WTC11 (cell line): ENCODE data around the gene PM20D2. TPM values are rescaled to one million over a fixed set of nuclear protein-coding genes. Genes with fewer than 3 reads are reported as not detected.

ENCODE experiments used
- ATAC-seq: fragments of 200-7000 bp; cut with Tn5 transposase; 2 replicates; pipeline ENCODE4 v1.10.0; 2021; ENCODE audit warnings: mild to moderate bottlenecking, moderate library complexity
- CTCF ChIA-PET: fragments of 300-600 bp; sonication (Branson Sonifier 250); formaldehyde crosslinking; loops from one replicate; lab custom pipeline; 2021; ENCODE audit warnings: antibody characterized with exemption; lab: Charles Lee
- POLR2A ChIA-PET: fragments of 350-600 bp; sonication (Branson Sonifier 250); formaldehyde crosslinking; loops from one replicate; lab custom pipeline; 2021; ENCODE audit warnings: antibody characterized with exemption; lab: Charles Lee
- DNase-seq: peaks from one replicate; pipeline ENCODE4 v3.0.0; 2021; ENCODE audit warnings: low spot score
- H3K27ac Mint-ChIP-seq: 2 replicates; pipeline ENCODE4 v1.8.0; 2021; ENCODE audit warnings: mixed read lengths
- H3K27me3 Mint-ChIP-seq: 2 replicates; pipeline ENCODE4 v1.8.0; 2021; ENCODE audit warnings: low read depth, mild to moderate bottlenecking, moderate library complexity, mixed read lengths
- H3K36me3 Mint-ChIP-seq: 2 replicates; pipeline ENCODE4 v1.8.0; 2021; ENCODE audit warnings: mixed read lengths
- H3K4me1 Mint-ChIP-seq: 2 replicates; pipeline ENCODE4 v1.8.0; 2022; ENCODE audit warnings: mixed read lengths
- H3K4me3 Mint-ChIP-seq: 2 replicates; pipeline ENCODE4 v1.8.0; 2021; ENCODE audit warnings: mild to moderate bottlenecking, moderate library complexity, mixed read lengths
- H3K9me3 Mint-ChIP-seq: 2 replicates; pipeline ENCODE4 v1.8.0; 2021; ENCODE audit warnings: mixed read lengths
- CREM ChIP-seq: sonication (generic); formaldehyde crosslinking; IDR thresholded peaks from 2 replicates; pipeline ENCODE4 v1.8.1; 2022; ENCODE audit warnings: mild to moderate bottlenecking, missing genetic modification reagents, moderate library complexity
- ELF4 ChIP-seq: sonication (generic); formaldehyde crosslinking; IDR thresholded peaks from 2 replicates; pipeline ENCODE4 v1.8.1; 2022; ENCODE audit warnings: low read depth, mild to moderate bottlenecking, moderate library complexity, missing genetic modification reagents
- IRF2 ChIP-seq: sonication (generic); formaldehyde crosslinking; IDR thresholded peaks from 2 replicates; pipeline ENCODE4 v1.8.0; 2022; ENCODE audit warnings: low read depth, missing genetic modification reagents, borderline replicate concordance
- KAT7 ChIP-seq: sonication (generic); formaldehyde crosslinking; IDR thresholded peaks from 2 replicates; pipeline ENCODE4 v1.8.1; 2023; ENCODE audit warnings: missing genetic modification reagents, mild to moderate bottlenecking, borderline replicate concordance
- MYBL2 ChIP-seq: sonication (generic); formaldehyde crosslinking; IDR thresholded peaks from 2 replicates; pipeline ENCODE4 v1.8.1; 2023; ENCODE audit warnings: mild to moderate bottlenecking, moderate library complexity, missing genetic modification reagents
- NFE2L1 ChIP-seq: sonication (generic); formaldehyde crosslinking; IDR thresholded peaks from 2 replicates; pipeline ENCODE4 v1.8.1; 2023; ENCODE audit warnings: missing genetic modification reagents
- NFYB ChIP-seq: sonication (generic); formaldehyde crosslinking; conservative IDR thresholded peaks from 2 replicates; pipeline ENCODE4 v1.8.0; 2022; ENCODE audit warnings: low read depth, missing genetic modification reagents
- NR2C2 ChIP-seq: sonication (generic); formaldehyde crosslinking; IDR thresholded peaks from 2 replicates; pipeline ENCODE4 v1.8.0; 2022; ENCODE audit warnings: mild to moderate bottlenecking, missing genetic modification reagents
- OVOL2 ChIP-seq: fragments of 250-450 bp; sonication (Bioruptor Pico); IDR thresholded peaks from 2 replicates; pipeline ENCODE4 v1.9.0; 2021; ENCODE audit warnings: mild to moderate bottlenecking, borderline replicate concordance
- SOX15 ChIP-seq: fragments of 250-450 bp; sonication (Bioruptor Pico); IDR thresholded peaks from 2 replicates; pipeline ENCODE4 v1.9.0; 2021; ENCODE audit warnings: mild to moderate bottlenecking
- SP1 ChIP-seq: sonication (generic); formaldehyde crosslinking; conservative IDR thresholded peaks from 2 replicates; pipeline ENCODE4 v1.8.1; 2022; ENCODE audit warnings: missing genetic modification reagents
- TP53 ChIP-seq: sonication (generic); formaldehyde crosslinking; IDR thresholded peaks from 2 replicates; pipeline ENCODE4 v1.8.1; 2023; ENCODE audit warnings: mild to moderate bottlenecking, missing genetic modification reagents
- ZBTB21 ChIP-seq: sonication (generic); formaldehyde crosslinking; IDR thresholded peaks from 2 replicates; pipeline ENCODE4 v1.8.1; 2023; ENCODE audit warnings: mild to moderate bottlenecking, missing genetic modification reagents, borderline replicate concordance
- ZNF219 ChIP-seq: sonication (generic); formaldehyde crosslinking; IDR thresholded peaks from 2 replicates; pipeline ENCODE4 v1.8.0; 2023; ENCODE audit warnings: missing genetic modification reagents, mild to moderate bottlenecking, borderline replicate concordance
- ZNF396 ChIP-seq: fragments of 250-450 bp; sonication (Bioruptor Pico); IDR thresholded peaks from 2 replicates; pipeline ENCODE4 v1.8.0; 2021; ENCODE audit warnings: mild to moderate bottlenecking, moderate library complexity, borderline replicate concordance
- ZNF423 ChIP-seq: fragments of 250-450 bp; sonication (Bioruptor Pico); IDR thresholded peaks from 2 replicates; pipeline ENCODE4 v2.1.2; 2022; ENCODE audit warnings: mild to moderate bottlenecking, moderate library complexity
- total RNA-seq: library from RNA; stranded (reverse); gene quantifications from 3 replicates; pipeline ENCODE4 v1.2.3, GENCODE V29; 2021
- TF ChIP-seq, protein P1 (sequence below): sonication (generic); formaldehyde crosslinking; IDR thresholded peaks from 2 replicates; pipeline ENCODE4 v1.8.1; 2022; ENCODE audit warnings: low read depth, mild to moderate bottlenecking, moderate library complexity, missing genetic modification reagents, borderline replicate concordance
- TF ChIP-seq, protein P2 (sequence below): fragments of 250-450 bp; sonication (Bioruptor Pico); IDR thresholded peaks from 2 replicates; pipeline ENCODE4 v1.9.0; 2021; ENCODE audit warnings: mild to moderate bottlenecking, borderline replicate concordance
- TF ChIP-seq, protein P3 (sequence below): sonication (generic); formaldehyde crosslinking; IDR thresholded peaks from 2 replicates; pipeline ENCODE4 v1.8.1; 2023; ENCODE audit warnings: mild to moderate bottlenecking, missing genetic modification reagents
- TF ChIP-seq, protein P4 (sequence below): sonication (generic); formaldehyde crosslinking; IDR thresholded peaks from 2 replicates; pipeline ENCODE4 v1.8.0; 2023; ENCODE audit warnings: mild to moderate bottlenecking, missing genetic modification reagents
- TF ChIP-seq, protein P5 (sequence below): fragments of 250-450 bp; sonication (Bioruptor Pico); IDR thresholded peaks from 2 replicates; pipeline ENCODE4 v1.9.0; 2021; ENCODE audit warnings: moderate library complexity, mild to moderate bottlenecking, inconsistent platforms, borderline replicate concordance
- TF ChIP-seq, protein P6 (sequence below): fragments of 250-450 bp; sonication (Bioruptor Pico); IDR thresholded peaks from 2 replicates; pipeline ENCODE4 v2.1.2; 2022; ENCODE audit warnings: mild to moderate bottlenecking, moderate library complexity

Gene PM20D2
- total RNA-seq, 1 experiment from 2014 or later = 4.9 TPM

DNA sequence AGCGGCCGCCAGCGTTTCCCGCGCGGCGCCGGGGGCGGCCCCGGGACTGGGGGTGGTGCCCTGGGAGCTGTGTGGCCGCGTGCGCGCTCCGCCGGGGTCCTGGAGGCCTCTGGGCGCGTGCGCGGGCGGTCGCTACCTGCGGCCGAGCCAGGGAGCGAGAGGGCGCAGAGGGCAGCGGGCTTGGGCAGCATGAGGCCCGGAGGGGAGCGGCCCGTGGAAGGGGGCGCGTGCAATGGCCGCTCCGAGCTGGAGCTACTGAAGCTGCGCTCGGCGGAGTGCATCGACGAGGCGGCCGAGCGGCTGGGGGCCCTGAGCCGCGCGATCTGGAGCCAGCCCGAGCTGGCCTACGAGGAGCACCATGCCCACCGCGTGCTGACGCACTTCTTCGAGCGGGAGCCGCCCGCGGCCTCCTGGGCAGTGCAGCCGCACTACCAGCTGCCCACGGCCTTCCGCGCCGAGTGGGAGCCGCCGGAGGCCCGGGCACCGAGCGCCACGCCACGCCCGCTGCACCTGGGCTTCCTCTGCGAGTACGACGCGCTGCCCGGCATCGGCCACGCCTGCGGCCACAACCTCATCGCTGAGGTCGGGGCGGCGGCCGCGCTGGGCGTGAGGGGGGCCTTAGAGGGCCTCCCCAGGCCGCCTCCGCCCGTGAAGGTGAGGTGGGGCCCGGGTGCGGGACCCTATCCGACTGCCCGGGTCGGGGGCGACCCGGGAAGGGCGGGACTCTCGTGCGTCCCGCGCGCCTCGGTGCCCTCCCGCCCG, at the start of gene PM20D2 (continued):
- TF ChIP-seq, protein P1, sequence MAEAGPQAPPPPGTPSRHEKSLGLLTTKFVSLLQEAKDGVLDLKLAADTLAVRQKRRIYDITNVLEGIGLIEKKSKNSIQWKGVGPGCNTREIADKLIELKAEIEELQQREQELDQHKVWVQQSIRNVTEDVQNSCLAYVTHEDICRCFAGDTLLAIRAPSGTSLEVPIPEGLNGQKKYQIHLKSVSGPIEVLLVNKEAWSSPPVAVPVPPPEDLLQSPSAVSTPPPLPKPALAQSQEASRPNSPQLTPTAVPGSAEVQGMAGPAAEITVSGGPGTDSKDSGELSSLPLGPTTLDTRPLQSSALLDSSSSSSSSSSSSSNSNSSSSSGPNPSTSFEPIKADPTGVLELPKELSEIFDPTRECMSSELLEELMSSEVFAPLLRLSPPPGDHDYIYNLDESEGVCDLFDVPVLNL = peak; percentile 82
- TF ChIP-seq SOX15 (CRISPR knock-in tag) = no peak
- peak; percentile 84; the same call in 1 of the 2 replicates for TF ChIP-seq IRF2 (CRISPR knock-in tag)
- peak; percentile 83; the same call in 1 of the 2 replicates for TF ChIP-seq ZBTB21 (CRISPR knock-in tag)
- TF ChIP-seq, protein P2, sequence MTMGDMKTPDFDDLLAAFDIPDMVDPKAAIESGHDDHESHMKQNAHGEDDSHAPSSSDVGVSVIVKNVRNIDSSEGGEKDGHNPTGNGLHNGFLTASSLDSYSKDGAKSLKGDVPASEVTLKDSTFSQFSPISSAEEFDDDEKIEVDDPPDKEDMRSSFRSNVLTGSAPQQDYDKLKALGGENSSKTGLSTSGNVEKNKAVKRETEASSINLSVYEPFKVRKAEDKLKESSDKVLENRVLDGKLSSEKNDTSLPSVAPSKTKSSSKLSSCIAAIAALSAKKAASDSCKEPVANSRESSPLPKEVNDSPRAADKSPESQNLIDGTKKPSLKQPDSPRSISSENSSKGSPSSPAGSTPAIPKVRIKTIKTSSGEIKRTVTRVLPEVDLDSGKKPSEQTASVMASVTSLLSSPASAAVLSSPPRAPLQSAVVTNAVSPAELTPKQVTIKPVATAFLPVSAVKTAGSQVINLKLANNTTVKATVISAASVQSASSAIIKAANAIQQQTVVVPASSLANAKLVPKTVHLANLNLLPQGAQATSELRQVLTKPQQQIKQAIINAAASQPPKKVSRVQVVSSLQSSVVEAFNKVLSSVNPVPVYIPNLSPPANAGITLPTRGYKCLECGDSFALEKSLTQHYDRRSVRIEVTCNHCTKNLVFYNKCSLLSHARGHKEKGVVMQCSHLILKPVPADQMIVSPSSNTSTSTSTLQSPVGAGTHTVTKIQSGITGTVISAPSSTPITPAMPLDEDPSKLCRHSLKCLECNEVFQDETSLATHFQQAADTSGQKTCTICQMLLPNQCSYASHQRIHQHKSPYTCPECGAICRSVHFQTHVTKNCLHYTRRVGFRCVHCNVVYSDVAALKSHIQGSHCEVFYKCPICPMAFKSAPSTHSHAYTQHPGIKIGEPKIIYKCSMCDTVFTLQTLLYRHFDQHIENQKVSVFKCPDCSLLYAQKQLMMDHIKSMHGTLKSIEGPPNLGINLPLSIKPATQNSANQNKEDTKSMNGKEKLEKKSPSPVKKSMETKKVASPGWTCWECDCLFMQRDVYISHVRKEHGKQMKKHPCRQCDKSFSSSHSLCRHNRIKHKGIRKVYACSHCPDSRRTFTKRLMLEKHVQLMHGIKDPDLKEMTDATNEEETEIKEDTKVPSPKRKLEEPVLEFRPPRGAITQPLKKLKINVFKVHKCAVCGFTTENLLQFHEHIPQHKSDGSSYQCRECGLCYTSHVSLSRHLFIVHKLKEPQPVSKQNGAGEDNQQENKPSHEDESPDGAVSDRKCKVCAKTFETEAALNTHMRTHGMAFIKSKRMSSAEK = no peak
- TF ChIP-seq SP1 (CRISPR knock-in tag) = peak; percentile 71; the same call in 1 of the 2 replicates
- TF ChIP-seq OVOL2 (CRISPR knock-in tag) = no peak
- TF ChIP-seq, protein P3, sequence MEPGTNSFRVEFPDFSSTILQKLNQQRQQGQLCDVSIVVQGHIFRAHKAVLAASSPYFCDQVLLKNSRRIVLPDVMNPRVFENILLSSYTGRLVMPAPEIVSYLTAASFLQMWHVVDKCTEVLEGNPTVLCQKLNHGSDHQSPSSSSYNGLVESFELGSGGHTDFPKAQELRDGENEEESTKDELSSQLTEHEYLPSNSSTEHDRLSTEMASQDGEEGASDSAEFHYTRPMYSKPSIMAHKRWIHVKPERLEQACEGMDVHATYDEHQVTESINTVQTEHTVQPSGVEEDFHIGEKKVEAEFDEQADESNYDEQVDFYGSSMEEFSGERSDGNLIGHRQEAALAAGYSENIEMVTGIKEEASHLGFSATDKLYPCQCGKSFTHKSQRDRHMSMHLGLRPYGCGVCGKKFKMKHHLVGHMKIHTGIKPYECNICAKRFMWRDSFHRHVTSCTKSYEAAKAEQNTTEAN = peak; percentile 93; the same call in 1 of the 2 replicates
- TF ChIP-seq NFYB (CRISPR knock-in tag) = peak; percentile 47
- TF ChIP-seq, protein P4, sequence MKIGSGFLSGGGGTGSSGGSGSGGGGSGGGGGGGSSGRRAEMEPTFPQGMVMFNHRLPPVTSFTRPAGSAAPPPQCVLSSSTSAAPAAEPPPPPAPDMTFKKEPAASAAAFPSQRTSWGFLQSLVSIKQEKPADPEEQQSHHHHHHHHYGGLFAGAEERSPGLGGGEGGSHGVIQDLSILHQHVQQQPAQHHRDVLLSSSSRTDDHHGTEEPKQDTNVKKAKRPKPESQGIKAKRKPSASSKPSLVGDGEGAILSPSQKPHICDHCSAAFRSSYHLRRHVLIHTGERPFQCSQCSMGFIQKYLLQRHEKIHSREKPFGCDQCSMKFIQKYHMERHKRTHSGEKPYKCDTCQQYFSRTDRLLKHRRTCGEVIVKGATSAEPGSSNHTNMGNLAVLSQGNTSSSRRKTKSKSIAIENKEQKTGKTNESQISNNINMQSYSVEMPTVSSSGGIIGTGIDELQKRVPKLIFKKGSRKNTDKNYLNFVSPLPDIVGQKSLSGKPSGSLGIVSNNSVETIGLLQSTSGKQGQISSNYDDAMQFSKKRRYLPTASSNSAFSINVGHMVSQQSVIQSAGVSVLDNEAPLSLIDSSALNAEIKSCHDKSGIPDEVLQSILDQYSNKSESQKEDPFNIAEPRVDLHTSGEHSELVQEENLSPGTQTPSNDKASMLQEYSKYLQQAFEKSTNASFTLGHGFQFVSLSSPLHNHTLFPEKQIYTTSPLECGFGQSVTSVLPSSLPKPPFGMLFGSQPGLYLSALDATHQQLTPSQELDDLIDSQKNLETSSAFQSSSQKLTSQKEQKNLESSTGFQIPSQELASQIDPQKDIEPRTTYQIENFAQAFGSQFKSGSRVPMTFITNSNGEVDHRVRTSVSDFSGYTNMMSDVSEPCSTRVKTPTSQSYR (CRISPR knock-in tag) = 0 out of 2 replicates have a peak, but pooled peaks have one; percentile 85
- no peak for TF ChIP-seq ZNF396 (CRISPR knock-in tag)
- peak; percentile 40; the same call in 1 of the 2 replicates for TF ChIP-seq NR2C2 (CRISPR knock-in tag)
- TF ChIP-seq KAT7 (CRISPR knock-in tag) = no peak

DNA sequence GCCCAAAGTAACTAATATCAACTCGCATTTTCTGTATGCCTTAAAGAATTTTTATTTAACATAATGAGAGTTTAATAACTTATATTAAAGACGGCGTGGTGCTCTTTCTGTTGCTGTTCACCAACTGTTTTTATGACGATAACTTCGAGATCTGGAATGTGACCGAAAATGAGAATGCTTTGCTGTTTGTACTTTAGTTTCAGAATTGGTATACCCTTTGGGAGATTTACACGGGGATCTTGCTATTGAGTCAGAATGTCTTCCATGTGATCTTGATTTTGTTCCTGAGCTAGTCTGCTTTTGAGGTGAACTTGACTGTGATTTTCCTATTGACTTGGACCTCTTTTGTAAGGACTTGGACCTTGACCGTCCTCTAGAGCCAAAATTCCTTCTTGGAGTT, 47.4 kb upstream of the PM20D2 start:
- Mint-ChIP-seq H3K27me3 (no peaks in the 10 kb centered on the region), H3K36me3 (peaks cover 2% of the 10 kb centered on the region; the same call in 1 of the 2 replicates), H3K4me3 (no peak overlapping the region), H3K27ac (no peak overlapping the region), H3K4me1 (no peaks in the 10 kb centered on the region), H3K9me3 (no peaks in the 10 kb centered on the region)
- ChIA-PET POLR2A (interaction anchor here (0.7 to 1.1 kb wide), 2 partner anchors 13 to 201 kb away, joined by 3 to 4 read pairs; no protein-coding TSS in a partner anchor), CTCF (interaction anchor here (0.8 kb wide), 1 partner anchor 1842 kb away, joined by 3 read pairs; no protein-coding TSS in a partner anchor)
- ATAC-seq (no peak), DNase-seq (no peak)
- TF ChIP-seq, protein P5, sequence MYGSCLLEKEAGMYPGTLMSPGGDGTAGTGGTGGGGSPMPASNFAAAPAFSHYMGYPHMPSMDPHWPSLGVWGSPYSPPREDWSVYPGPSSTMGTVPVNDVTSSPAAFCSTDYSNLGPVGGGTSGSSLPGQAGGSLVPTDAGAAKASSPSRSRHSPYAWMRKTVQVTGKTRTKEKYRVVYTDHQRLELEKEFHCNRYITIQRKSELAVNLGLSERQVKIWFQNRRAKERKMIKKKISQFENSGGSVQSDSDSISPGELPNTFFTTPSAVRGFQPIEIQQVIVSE (CRISPR knock-in tag) = no peak
- TF ChIP-seq, protein P6, sequence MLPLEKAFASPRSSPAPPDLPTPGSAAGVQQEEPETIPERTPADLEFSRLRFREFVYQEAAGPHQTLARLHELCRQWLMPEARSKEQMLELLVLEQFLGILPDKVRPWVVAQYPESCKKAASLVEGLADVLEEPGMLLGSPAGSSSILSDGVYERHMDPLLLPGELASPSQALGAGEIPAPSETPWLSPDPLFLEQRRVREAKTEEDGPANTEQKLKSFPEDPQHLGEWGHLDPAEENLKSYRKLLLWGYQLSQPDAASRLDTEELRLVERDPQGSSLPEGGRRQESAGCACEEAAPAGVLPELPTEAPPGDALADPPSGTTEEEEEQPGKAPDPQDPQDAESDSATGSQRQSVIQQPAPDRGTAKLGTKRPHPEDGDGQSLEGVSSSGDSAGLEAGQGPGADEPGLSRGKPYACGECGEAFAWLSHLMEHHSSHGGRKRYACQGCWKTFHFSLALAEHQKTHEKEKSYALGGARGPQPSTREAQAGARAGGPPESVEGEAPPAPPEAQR (CRISPR knock-in tag) = no peak
- TF ChIP-seq ZNF423 (CRISPR knock-in tag) (no peak), CREM (CRISPR knock-in tag) (no peak), TP53 (CRISPR knock-in tag) (no peak), ZNF219 (CRISPR knock-in tag) (no peak), MYBL2 (CRISPR knock-in tag) (no peak), NFE2L1 (CRISPR knock-in tag) (no peak), KAT7 (CRISPR knock-in tag) (no peak), ELF4 (CRISPR knock-in tag) (no peak)
